Measurements from ENCODE around the gene DDX31.

- TF ChIP-seq CTCF (IDR thresholded peaks at IDR 0.05; ENCODE audit: poor library complexity) (no peak), EZH2phosphoT487 (IDR thresholded peaks at IDR 0.05; ENCODE audit: low read depth, severe bottlenecking, unreplicated experiment) (no peak), EZH2 (IDR thresholded peaks at IDR 0.05; ENCODE audit: borderline replicate concordance) (no peak)
Observed at GRCh38 chr9:132646726-132647125, 23.1 kb downstream of the DDX31 start.

Measured in hepatocyte (in vitro differentiated cells).